PFSK-1 (cell line): ENCODE data around the gene SMIM43.

Source experiments
- TAF1 ChIP-seq: IDR thresholded peaks from 2 replicates; pipeline ENCODE4 v1.6.1; 2012; ENCODE audit warnings: low read length, control low read depth, borderline replicate concordance; ENCODE audit not compliant: insufficient read depth
- TF ChIP-seq, protein P1 (sequence below), 2 experiments: IDR thresholded peaks; 2 replicates each; pipeline versions ENCODE4 v1.6.1 to v1.8.0; 2011 to 2012; ENCODE audit warnings: low read depth in 2 of 2, low read length in 2 of 2, control low read depth in 1 of 2, inconsistent platforms in 1 of 2, mild to moderate bottlenecking in 1 of 2, moderate library complexity in 1 of 2; ENCODE audit not compliant: insufficient read depth in 1 of 2

DNA sequence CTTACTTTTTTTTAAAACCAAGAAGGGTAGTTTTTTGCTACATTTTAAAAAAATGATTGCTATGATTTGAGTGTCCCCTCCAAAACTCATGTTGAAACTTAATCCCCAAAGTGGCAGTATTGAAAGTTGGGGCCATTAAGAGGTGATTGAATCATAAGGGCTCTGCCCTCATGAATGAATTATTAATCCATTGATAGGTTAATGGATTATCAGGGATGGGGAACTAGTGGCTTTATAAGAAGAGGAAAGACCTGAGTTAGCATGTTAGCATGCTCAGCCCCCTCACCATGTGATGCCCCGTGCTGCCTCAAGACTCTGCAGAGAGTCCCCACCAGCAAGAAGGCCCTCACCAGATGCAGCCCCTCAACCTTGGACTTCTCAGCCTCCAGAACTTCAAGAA lies 31.0 kb downstream of the SMIM43 start:
- TF ChIP-seq TAF1: no peak
- TF ChIP-seq, protein P1, sequence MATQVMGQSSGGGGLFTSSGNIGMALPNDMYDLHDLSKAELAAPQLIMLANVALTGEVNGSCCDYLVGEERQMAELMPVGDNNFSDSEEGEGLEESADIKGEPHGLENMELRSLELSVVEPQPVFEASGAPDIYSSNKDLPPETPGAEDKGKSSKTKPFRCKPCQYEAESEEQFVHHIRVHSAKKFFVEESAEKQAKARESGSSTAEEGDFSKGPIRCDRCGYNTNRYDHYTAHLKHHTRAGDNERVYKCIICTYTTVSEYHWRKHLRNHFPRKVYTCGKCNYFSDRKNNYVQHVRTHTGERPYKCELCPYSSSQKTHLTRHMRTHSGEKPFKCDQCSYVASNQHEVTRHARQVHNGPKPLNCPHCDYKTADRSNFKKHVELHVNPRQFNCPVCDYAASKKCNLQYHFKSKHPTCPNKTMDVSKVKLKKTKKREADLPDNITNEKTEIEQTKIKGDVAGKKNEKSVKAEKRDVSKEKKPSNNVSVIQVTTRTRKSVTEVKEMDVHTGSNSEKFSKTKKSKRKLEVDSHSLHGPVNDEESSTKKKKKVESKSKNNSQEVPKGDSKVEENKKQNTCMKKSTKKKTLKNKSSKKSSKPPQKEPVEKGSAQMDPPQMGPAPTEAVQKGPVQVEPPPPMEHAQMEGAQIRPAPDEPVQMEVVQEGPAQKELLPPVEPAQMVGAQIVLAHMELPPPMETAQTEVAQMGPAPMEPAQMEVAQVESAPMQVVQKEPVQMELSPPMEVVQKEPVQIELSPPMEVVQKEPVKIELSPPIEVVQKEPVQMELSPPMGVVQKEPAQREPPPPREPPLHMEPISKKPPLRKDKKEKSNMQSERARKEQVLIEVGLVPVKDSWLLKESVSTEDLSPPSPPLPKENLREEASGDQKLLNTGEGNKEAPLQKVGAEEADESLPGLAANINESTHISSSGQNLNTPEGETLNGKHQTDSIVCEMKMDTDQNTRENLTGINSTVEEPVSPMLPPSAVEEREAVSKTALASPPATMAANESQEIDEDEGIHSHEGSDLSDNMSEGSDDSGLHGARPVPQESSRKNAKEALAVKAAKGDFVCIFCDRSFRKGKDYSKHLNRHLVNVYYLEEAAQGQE (IDR thresholded peaks at IDR 0.05; ENCODE audit: insufficient read depth in 1 of 2, low read depth in 2 of 2, low read length in 2 of 2): no peak
